ENCODE results near the gene TRRAP.

- TF ChIP-seq CTCF (optimal IDR thresholded peaks at IDR 0.05 in 1 of 3, IDR thresholded peaks at IDR 0.05 in 1 of 3, conservative IDR thresholded peaks at IDR 0.05 in 1 of 3; ENCODE audit: extremely low read depth in 1 of 3, insufficient read depth in 2 of 3, low read length in 3 of 3) (no peak), EZH2 (IDR thresholded peaks at IDR 0.05; ENCODE audit: low read length) (no peak)
Measured at GRCh38 chr7:98874942-98875341, 3.4 kb upstream of the TRRAP start.
